OCI-LY1 (cell line): ENCODE results near the gene DENND10.

Experiments
- H2AFZ ChIP-seq: fragments of 200-600 bp; sonication (generic), shearing (Covaris generic); 2 replicates; pipeline ENCODE4 v1.6.0; 2014; ENCODE audit warnings: antibody characterized with exemption, mild to moderate bottlenecking, low read length
- H3F3A ChIP-seq: fragments of 200-600 bp; sonication (generic), shearing (Covaris generic); 2 replicates; pipeline ENCODE4 v1.6.0; 2014; ENCODE audit warnings: mild to moderate bottlenecking, antibody characterized with exemption, low read length, moderate library complexity; ENCODE audit not compliant: insufficient read depth
- H3K27ac ChIP-seq: fragments of 200-600 bp; sonication (generic); 2 replicates; pipeline ENCODE4 v1.5.1; 2014; ENCODE audit warnings: low read length, mixed run types, mild to moderate bottlenecking, low read depth; ENCODE audit not compliant: poor library complexity, severe bottlenecking
- H3K27me3 ChIP-seq: fragments of 200-600 bp; sonication (generic); 2 replicates; pipeline ENCODE4 v1.6.0; 2014; ENCODE audit warnings: antibody characterized with exemption, mild to moderate bottlenecking, low read length, moderate library complexity; ENCODE audit not compliant: insufficient read depth
- H3K36me3 ChIP-seq: fragments of 200-600 bp; sonication (generic); 2 replicates; pipeline ENCODE4 v1.6.1; 2014; ENCODE audit warnings: mild to moderate bottlenecking, antibody characterized with exemption, low read length, moderate library complexity, mixed read lengths; ENCODE audit not compliant: insufficient read depth
- H3K4me1 ChIP-seq: fragments of 200-600 bp; sonication (generic); 2 replicates; pipeline ENCODE4 v1.5.1; 2014; ENCODE audit warnings: mild to moderate bottlenecking, low read length, moderate library complexity; ENCODE audit not compliant: insufficient read depth, severe bottlenecking
- H3K4me2 ChIP-seq: fragments of 200-600 bp; sonication (generic), shearing (Covaris generic); 2 replicates; pipeline ENCODE4 v1.6.1; 2014; ENCODE audit warnings: low read length
- H3K4me3 ChIP-seq: fragments of 200-600 bp; sonication (generic); 2 replicates; pipeline ENCODE4 v1.5.1; 2014; ENCODE audit warnings: low read length, low read depth, mild to moderate bottlenecking, mixed read lengths; ENCODE audit not compliant: poor library complexity, severe bottlenecking
- H3K79me2 ChIP-seq: fragments of 200-600 bp; shearing (Covaris generic); 2 replicates; pipeline ENCODE4 v1.6.1; 2016; ENCODE audit warnings: mixed run types, low read length, mixed read lengths; ENCODE audit not compliant: insufficient read depth
- H3K9ac ChIP-seq: fragments of 200-600 bp; sonication (generic), shearing (Covaris generic); 2 replicates; pipeline ENCODE4 v1.6.1; 2014; ENCODE audit warnings: mild to moderate bottlenecking, low read length, mixed read lengths
- H3K9me2 ChIP-seq: fragments of 200-600 bp; sonication (generic), shearing (Covaris generic); 2 replicates; pipeline ENCODE4 v1.6.1; 2014; ENCODE audit warnings: low read depth, mild to moderate bottlenecking, low read length, mixed read lengths
- H3K9me3 ChIP-seq: fragments of 200-600 bp; shearing (Covaris generic); 2 replicates; pipeline ENCODE4 v1.6.1; 2014; ENCODE audit warnings: low read length, mixed read lengths
- H4K20me1 ChIP-seq: fragments of 200-600 bp; sonication (generic), shearing (Covaris generic); 2 replicates; pipeline ENCODE4 v1.6.0; 2016; ENCODE audit warnings: mild to moderate bottlenecking, low read length; ENCODE audit not compliant: insufficient read depth
- EZH2 ChIP-seq: fragments of 200-600 bp; sonication (generic), shearing (Covaris generic); IDR thresholded peaks from 2 replicates; pipeline ENCODE4 v1.8.0; 2017; ENCODE audit warnings: borderline replicate concordance, mixed run types, mild to moderate bottlenecking, antibody characterized with exemption, low read length, moderate library complexity, mixed read lengths
- TF ChIP-seq, protein P1 (sequence below): fragments of 200-600 bp; sonication (generic), shearing (Covaris generic); IDR thresholded peaks from 2 replicates; pipeline ENCODE4 v1.5.1; 2017; ENCODE audit warnings: mild to moderate bottlenecking, antibody characterized with exemption, low read length, moderate library complexity, mixed read lengths

The DENND10 gene

DNA sequence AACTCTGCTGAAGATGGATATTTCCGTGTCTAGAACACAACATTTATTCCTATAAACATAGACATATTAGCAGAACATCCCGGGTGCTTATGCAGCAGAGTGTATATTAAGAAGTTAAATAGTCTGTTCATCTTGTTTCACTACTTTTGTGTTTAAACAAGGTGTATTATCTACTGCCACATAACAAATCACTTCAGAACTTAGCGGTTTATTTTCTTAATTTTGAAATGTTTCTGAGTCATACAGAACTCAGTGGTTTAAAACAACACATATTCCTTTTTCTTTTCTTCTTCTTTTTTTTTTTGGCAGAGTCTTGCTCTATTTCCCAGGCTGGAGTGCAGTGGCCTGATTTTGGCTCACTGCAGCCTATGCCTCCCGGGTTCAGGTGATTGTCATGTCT is 25.8 kb downstream of the DENND10 start:
- Histone ChIP-seq H3K36me3 (peaks cover 46% of the 10 kb centered on the region), H3K27me3 (no peaks in the 10 kb centered on the region), H3K27ac (no peak overlapping the region), H3K9ac (no peak overlapping the region), H3K4me3 (no peak overlapping the region), H3F3A (no peaks in the 10 kb centered on the region), H3K79me2 (no peaks in the 10 kb centered on the region), H3K9me3 (no peaks in the 10 kb centered on the region), H3K4me1 (peaks cover 18% of the 10 kb centered on the region), H3K4me2 (no peak overlapping the region), H2AFZ (no peak overlapping the region), H4K20me1 (no peaks in the 10 kb centered on the region), H3K9me2 (no peaks in the 10 kb centered on the region)
- no peak for TF ChIP-seq EZH2
- TF ChIP-seq, protein P1, sequence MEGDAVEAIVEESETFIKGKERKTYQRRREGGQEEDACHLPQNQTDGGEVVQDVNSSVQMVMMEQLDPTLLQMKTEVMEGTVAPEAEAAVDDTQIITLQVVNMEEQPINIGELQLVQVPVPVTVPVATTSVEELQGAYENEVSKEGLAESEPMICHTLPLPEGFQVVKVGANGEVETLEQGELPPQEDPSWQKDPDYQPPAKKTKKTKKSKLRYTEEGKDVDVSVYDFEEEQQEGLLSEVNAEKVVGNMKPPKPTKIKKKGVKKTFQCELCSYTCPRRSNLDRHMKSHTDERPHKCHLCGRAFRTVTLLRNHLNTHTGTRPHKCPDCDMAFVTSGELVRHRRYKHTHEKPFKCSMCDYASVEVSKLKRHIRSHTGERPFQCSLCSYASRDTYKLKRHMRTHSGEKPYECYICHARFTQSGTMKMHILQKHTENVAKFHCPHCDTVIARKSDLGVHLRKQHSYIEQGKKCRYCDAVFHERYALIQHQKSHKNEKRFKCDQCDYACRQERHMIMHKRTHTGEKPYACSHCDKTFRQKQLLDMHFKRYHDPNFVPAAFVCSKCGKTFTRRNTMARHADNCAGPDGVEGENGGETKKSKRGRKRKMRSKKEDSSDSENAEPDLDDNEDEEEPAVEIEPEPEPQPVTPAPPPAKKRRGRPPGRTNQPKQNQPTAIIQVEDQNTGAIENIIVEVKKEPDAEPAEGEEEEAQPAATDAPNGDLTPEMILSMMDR: no peak

GRCh38 chr10:119131512-119132240 is 27.8 kb downstream of the DENND10 start:
- no peaks in the 10 kb centered on the region for H3K27me3 ChIP-seq
- peak overlapping the region; percentile 52 for H3K4me2 ChIP-seq
- no peak for TF ChIP-seq EZH2
- TF ChIP-seq, protein P1: no peak
- no peak overlapping the region for H2AFZ ChIP-seq
- H3K9me2 ChIP-seq: no peaks in the 10 kb centered on the region
- H3K9ac ChIP-seq: peak overlapping the region; percentile 41
- peaks cover 26% of the 10 kb centered on the region for H3K4me1 ChIP-seq
- peak overlapping the region; percentile 52 for H3K27ac ChIP-seq
- no peaks in the 10 kb centered on the region for H3F3A ChIP-seq
- no peaks in the 10 kb centered on the region for H3K79me2 ChIP-seq
- no peaks in the 10 kb centered on the region for H4K20me1 ChIP-seq
- H3K4me3 ChIP-seq: peak overlapping the region; percentile 34
- no peaks in the 10 kb centered on the region for H3K9me3 ChIP-seq
- H3K36me3 ChIP-seq: peaks cover 41% of the 10 kb centered on the region

- H3K27me3 ChIP-seq: no peaks in the 10 kb centered on the region
- peaks cover 41% of the 10 kb centered on the region for H3K36me3 ChIP-seq
- H2AFZ ChIP-seq: no peak overlapping the region
- no peak overlapping the region for H3K4me3 ChIP-seq
- no peak overlapping the region for H3K4me2 ChIP-seq
- no peak overlapping the region for H3K9ac ChIP-seq
- H3K27ac ChIP-seq: peak overlapping the region; percentile 52
- TF ChIP-seq, protein P1: no peak
- no peak for TF ChIP-seq EZH2
- H4K20me1 ChIP-seq: no peaks in the 10 kb centered on the region
- no peaks in the 10 kb centered on the region for H3K9me3 ChIP-seq
- no peaks in the 10 kb centered on the region for H3F3A ChIP-seq
- H3K4me1 ChIP-seq: peaks cover 28% of the 10 kb centered on the region
- no peaks in the 10 kb centered on the region for H3K79me2 ChIP-seq
- no peaks in the 10 kb centered on the region for H3K9me2 ChIP-seq
These were observed 28.8 kb downstream of the DENND10 start for GRCh38 chr10:119132521-119133345.
